K562 (cell line): ENCODE measurements around the gene B3GALT4. TPM values are rescaled to one million over a fixed set of nuclear protein-coding genes. Genes with fewer than 3 reads are reported as not detected.
A peak's percentile ranks its signal among the peaks of the same experiment; 100 is the strongest.

Experiments
- CHD4 ChIP-seq: fragments of 200-600 bp; sonication (generic); IDR thresholded peaks from 3 replicates; pipeline ENCODE4 v1.6.1; 2012; ENCODE audit warnings: low read depth, mild to moderate bottlenecking, mixed read lengths, low read length, inconsistent platforms; ENCODE audit not compliant: insufficient read depth, insufficient replicate concordance, poor library complexity, severe bottlenecking
- EHMT2 ChIP-seq: fragments of 450-650 bp; IDR thresholded peaks from 2 replicates; pipeline ENCODE4 v1.6.1; 2018; ENCODE audit warnings: antibody characterized with exemption
- HDAC3 ChIP-seq: fragments of 450-650 bp; IDR thresholded peaks from 2 replicates; pipeline ENCODE4 v1.6.1; 2018; ENCODE audit warnings: borderline replicate concordance, mild to moderate bottlenecking, moderate library complexity; ENCODE audit not compliant: partially characterized antibody
- KLF13 ChIP-seq: fragments of 450-650 bp; IDR thresholded peaks from 2 replicates; pipeline ENCODE4 v1.6.1; 2016; ENCODE audit warnings: missing genetic modification characterization, low read depth, mild to moderate bottlenecking, missing compliant biosample characterization, moderate library complexity, borderline replicate concordance
- MAFG ChIP-seq: fragments of 450-650 bp; conservative IDR thresholded peaks from 2 replicates; pipeline ENCODE4 v1.6.1; 2016; ENCODE audit warnings: missing genetic modification characterization, missing compliant biosample characterization
- PRDM10 ChIP-seq: fragments of 450-650 bp; IDR thresholded peaks from 2 replicates; pipeline ENCODE4 v1.6.1; 2018; ENCODE audit not compliant: partially characterized antibody
- PRPF4 ChIP-seq: fragments of 200-400 bp; formaldehyde crosslinking; IDR thresholded peaks from one replicate; pipeline ENCODE4 v1.6.1; 2017; ENCODE audit warnings: low read length, low read depth, mild to moderate bottlenecking; ENCODE audit not compliant: insufficient read depth, poor library complexity, severe bottlenecking
- RCOR1 ChIP-seq, 2 experiments: IDR thresholded peaks; 2 replicates each; pipeline ENCODE4 v1.6.1; 2012; ENCODE audit warnings: low read depth in 2 of 2, low read length in 2 of 2, borderline replicate concordance in 1 of 2, improper control_type of control experiment in 1 of 2
- SMAD1 ChIP-seq: fragments of 150-350 bp; IDR thresholded peaks from 2 replicates; pipeline ENCODE4 v1.6.1; 2014; ENCODE audit warnings: low read length, low read depth; ENCODE audit not compliant: partially characterized antibody
- SREBF1 ChIP-seq: fragments of 150-350 bp; IDR thresholded peaks from 2 replicates; pipeline ENCODE4 v1.6.1; 2014; ENCODE audit warnings: antibody characterized with exemption, low read depth, low read length, borderline replicate concordance
- TCF15 ChIP-seq: fragments of 250-450 bp; sonication (Bioruptor Pico); IDR thresholded peaks from 2 replicates; pipeline ENCODE4 v1.8.0; 2022; ENCODE audit warnings: moderate library complexity, mild to moderate bottlenecking, inconsistent platforms
- XRCC3 ChIP-seq: fragments of 450-650 bp; IDR thresholded peaks from 2 replicates; pipeline ENCODE4 v1.6.1; 2017; ENCODE audit warnings: mild to moderate bottlenecking, moderate library complexity
- ZBTB11 ChIP-seq, 3 experiments: fragments of 200-800 bp in 1 of 3; fragments of 250-450 bp in 1 of 3; fragments of 450-650 bp in 1 of 3; sonication (Bioruptor Pico) in 1 of 3; sonication (Bioruptor generic) in 1 of 3; formaldehyde crosslinking in 1 of 3; IDR thresholded peaks; 2 replicates each; pipeline versions ENCODE4 v1.6.1 to v1.8.0; 2016 to 2022; ENCODE audit warnings: mild to moderate bottlenecking in 2 of 3, missing genetic modification characterization in 2 of 3, missing compliant biosample characterization in 1 of 3, moderate library complexity in 1 of 3
- ZBTB26 ChIP-seq: fragments of 450-650 bp; formaldehyde crosslinking; IDR thresholded peaks from 2 replicates; pipeline ENCODE4 v1.4.0; 2022; ENCODE audit warnings: missing genetic modification characterization
- ZC3H11A ChIP-seq: IDR thresholded peaks from 2 replicates; pipeline ENCODE4 v1.6.1; 2012; ENCODE audit warnings: low read depth, low read length, improper control_type of control experiment
- ZFX ChIP-seq: sonication (generic); formaldehyde crosslinking; IDR thresholded peaks from 2 replicates; pipeline ENCODE4 v1.8.0; 2022; ENCODE audit warnings: mild to moderate bottlenecking, missing genetic modification reagents, moderate library complexity
- ZNF507 ChIP-seq: conservative IDR thresholded peaks from 2 replicates; pipeline ENCODE4 v1.6.1; 2017; ENCODE audit warnings: missing genetic modification characterization, missing compliant biosample characterization
- polyA plus RNA-seq, 8 experiments: library from polyadenylated mRNA; depleted of rRNA in 4 of 8; stranded (reverse) in 5 of 8; unstranded in 3 of 8; fragments of >200 nt; fragmentation: Nextera tagmentation in 2 of 8; fragmentation: Illumina TruSeq in 1 of 8; extraction: Ambion mirVana in 2 of 8; extraction: Trizol in 1 of 8; gene quantifications; 2 replicates each; pipeline versions ENCODE4 v1.2.1 to v1.2.3, GENCODE V29; 2011 to 2014; ENCODE audit warnings: inconsistent platforms in 1 of 8, missing spikeins in 1 of 8
- total RNA-seq, 7 experiments: library from RNA; depleted of rRNA in 6 of 7; stranded (reverse); fragments of >200 nt in 6 of 7; fragmentation: Illumina TruSeq in 2 of 7; extraction: Trizol in 2 of 7; gene quantifications; 2 replicates each; pipeline versions ENCODE4 v1.2.1 to v1.2.3, GENCODE V29; 2011 to 2021; ENCODE audit warnings: low replicate concordance in 1 of 7

Gene B3GALT4
- total and polyA plus RNA-seq, 9 of the 15 experiments (the other 6 are each of a cell fraction or from before 2014, with no cell fraction given): 0.11 to 1.3 (median 0.53) TPM; not detected in 1

- no peak for TF ChIP-seq ZBTB26 (CRISPR knock-in tag)
- no peak for TF ChIP-seq TCF15 (CRISPR knock-in tag)
- TF ChIP-seq PRPF4: no peak
- TF ChIP-seq HDAC3: peak; percentile 90
- no peak for TF ChIP-seq EHMT2
- TF ChIP-seq MAFG: no peak
- peak; percentile 89 for TF ChIP-seq KLF13
- TF ChIP-seq ZBTB11 (CRISPR knock-in tag; IDR thresholded peaks at IDR 0.05): peak in 1 of 3 experiments; percentile 89; a peak in 4 of 6 replicates
- TF ChIP-seq CHD4: no peak
- no peak for TF ChIP-seq XRCC3
- TF ChIP-seq RCOR1 (IDR thresholded peaks at IDR 0.05; ENCODE audit: borderline replicate concordance in 1 of 2, low read depth in 2 of 2, low read length in 2 of 2): peak; percentile 18 to 41; a peak in 1 of 4 replicates
- peak; percentile 93 for TF ChIP-seq SMAD1
- no peak for TF ChIP-seq ZC3H11A
- no peak for TF ChIP-seq ZNF507 (tag)
- TF ChIP-seq ZFX (CRISPR knock-in tag): peak; percentile 51
- TF ChIP-seq PRDM10: no peak
- TF ChIP-seq SREBF1: no peak; the same call in 1 of the 2 replicates
These were observed 22.5 kb downstream of the B3GALT4 start (continued) for GRCh38 chr6:33299237-33299944.
